Adrenal gland (tissue), 12 donors: Measurements from ENCODE around the gene TACR2. TPM values are rescaled to one million over a fixed set of nuclear protein-coding genes. Genes with fewer than 3 reads are reported as not detected.

ENCODE experiments used
- DNase-seq, 7 donors: peaks; one replicate each; pipeline ENCODE4 v3.0.0-alpha.2; 2019 to 2020
- H3K27ac ChIP-seq, 5 donors: fragments of 200-600 bp; sonication (generic) in 4 of 5; 1 replicate in 3 of 5; 2 replicates in 2 of 5; pipeline versions ENCODE4 v1.5.1 to v1.8.0; 2016 to 2020; ENCODE audit warnings: mild to moderate bottlenecking in 1 of 5
- H3K27me3 ChIP-seq: fragments of 200-600 bp; 2 replicates; pipeline ENCODE4 v1.8.0; 2021
- H3K36me3 ChIP-seq, 2 donors: fragments of 200-600 bp; replicated peaks in 1 of 2; 1 replicate in 1 of 2; 2 replicates in 1 of 2; pipeline versions ENCODE4 v1.5.1 to v1.8.0; 2018 to 2022
- H3K4me1 ChIP-seq, 2 donors: fragments of 200-600 bp; replicated peaks in 1 of 2; 1 replicate in 1 of 2; 2 replicates in 1 of 2; pipeline versions ENCODE4 v1.5.1 to v1.8.0; 2018 to 2021
- H3K4me3 ChIP-seq, 4 donors: fragments of 200-600 bp; sonication (generic) in 3 of 4; one replicate each; pipeline ENCODE4 v1.5.1; 2016 to 2018
- H3K9me3 ChIP-seq, 3 donors: fragments of 200-600 bp; sonication (generic) in 1 of 3; replicated peaks in 1 of 3; 1 replicate in 2 of 3; 2 replicates in 1 of 3; pipeline versions ENCODE4 v1.5.1 to v1.8.0; 2016 to 2021
- POLR2A ChIP-seq, 2 donors: fragments of 450-650 bp; IDR thresholded peaks; one replicate each; pipeline ENCODE4 v1.6.1; 2017; ENCODE audit warnings: antibody characterized with exemption in 2 of 2, mild to moderate bottlenecking in 2 of 2, moderate library complexity in 1 of 2
- WGBS, 4 donors: extraction: QIAGEN DNeasy Blood & Tissue Kit in 2 of 4; methylation state at CpG; one replicate each; pipeline versions ENCODE4 v1.1.5 to v1.1.7; 2013 to 2017; 5-methylcytosine and 5-hydroxymethylcytosine counted together
- intact Hi-C, 2 donors: fragments of 100-400 bp; cut with DNase I; formaldehyde crosslinking; loops; one replicate each; pipeline versions ENCODE4 v1.14.1 to v1.15.0; 2022 to 2023
- polyA plus RNA-seq, 3 donors: library from polyadenylated mRNA; stranded (reverse); fragments of 200-250 nt in 2 of 3; fragments of 350-450 nt in 1 of 3; fragmentation: Illumina TruSeq in 1 of 3; extraction: RNeasy Lipid Tissue Mini Kit (QIAGEN cat#74804) in 1 of 3; gene quantifications; one replicate each; pipeline ENCODE4 v1.2.3, GENCODE V29; 2013 to 2014
- total RNA-seq, 9 donors: library from RNA; depleted of rRNA in 4 of 9; stranded (reverse); fragments of >200 nt in 4 of 9; fragments of 120-200 nt in 1 of 9; fragmentation: NEBNext Ultra II Directional in 1 of 9; extraction: Animal tissue kit (Norgen Biotek cat#: 25700) in 1 of 9; gene quantifications; one replicate each; pipeline versions ENCODE4 v1.1.0 to v1.2.4, GENCODE V29; 2013 to 2023
- TF ChIP-seq, protein P1 (sequence below), 6 experiments: fragments of 450-650 bp in 4 of 6; fragments of 200-600 bp in 2 of 6; sonication (generic) in 1 of 6; IDR thresholded peaks; 1 replicate in 5 of 6; 2 replicates in 1 of 6; pipeline versions ENCODE4 v1.5.1 to v1.8.0; 2016 to 2021; ENCODE audit warnings: antibody characterized with exemption in 6 of 6, mild to moderate bottlenecking in 2 of 6, moderate library complexity in 1 of 6
- donor health status: healthy with polysubstance abuse.
- donor health status: Bipolar disorder and iron deficiency.
- donor health status: DM: yes; HTN: yes; CAD: no.
- donor health status: DM: no; HTN: no; CAD: no.
- donor health status: DM: no; HTN: no; CAD: no.
- donor health status: DM: yes; HTN: yes; CAD: no.

The TACR2 gene
- total and polyA plus RNA-seq, 12 donors: 0.11 to 0.55 (median 0.35) TPM; not detected in 3

DNA sequence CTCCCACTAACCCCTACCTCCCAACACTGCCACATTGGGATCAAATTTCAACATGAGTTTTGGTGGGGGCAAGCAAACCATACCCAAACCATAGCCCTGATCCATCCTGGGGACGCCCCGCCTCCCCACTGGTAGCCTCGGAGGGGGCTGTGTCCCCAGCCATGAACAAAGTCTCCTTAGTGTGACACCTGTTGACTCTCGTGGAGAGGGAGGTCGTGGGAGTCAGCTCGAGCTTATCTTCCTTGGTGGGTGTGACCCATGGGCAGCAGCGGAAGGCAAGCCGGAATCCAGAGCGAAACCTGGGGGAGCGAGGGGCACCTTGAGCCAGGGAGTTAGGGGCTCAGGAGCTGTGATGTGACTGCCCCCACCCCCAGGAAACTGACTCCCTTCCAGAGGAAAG lies 11.9 kb downstream of the TACR2 start:
- WGBS, 4 donors: 90 to 97% (median 92%) methylated on average over 6 to 10 of the region's 10 CpGs
- TF ChIP-seq, protein P1, sequence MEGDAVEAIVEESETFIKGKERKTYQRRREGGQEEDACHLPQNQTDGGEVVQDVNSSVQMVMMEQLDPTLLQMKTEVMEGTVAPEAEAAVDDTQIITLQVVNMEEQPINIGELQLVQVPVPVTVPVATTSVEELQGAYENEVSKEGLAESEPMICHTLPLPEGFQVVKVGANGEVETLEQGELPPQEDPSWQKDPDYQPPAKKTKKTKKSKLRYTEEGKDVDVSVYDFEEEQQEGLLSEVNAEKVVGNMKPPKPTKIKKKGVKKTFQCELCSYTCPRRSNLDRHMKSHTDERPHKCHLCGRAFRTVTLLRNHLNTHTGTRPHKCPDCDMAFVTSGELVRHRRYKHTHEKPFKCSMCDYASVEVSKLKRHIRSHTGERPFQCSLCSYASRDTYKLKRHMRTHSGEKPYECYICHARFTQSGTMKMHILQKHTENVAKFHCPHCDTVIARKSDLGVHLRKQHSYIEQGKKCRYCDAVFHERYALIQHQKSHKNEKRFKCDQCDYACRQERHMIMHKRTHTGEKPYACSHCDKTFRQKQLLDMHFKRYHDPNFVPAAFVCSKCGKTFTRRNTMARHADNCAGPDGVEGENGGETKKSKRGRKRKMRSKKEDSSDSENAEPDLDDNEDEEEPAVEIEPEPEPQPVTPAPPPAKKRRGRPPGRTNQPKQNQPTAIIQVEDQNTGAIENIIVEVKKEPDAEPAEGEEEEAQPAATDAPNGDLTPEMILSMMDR (IDR thresholded peaks at IDR 0.05): no peak
- no peak for TF ChIP-seq POLR2A (IDR thresholded peaks at IDR 0.05)
- intact Hi-C loops: no loop called here
- no peaks in the 10 kb centered on the region for H3K9me3 ChIP-seq
- no peaks in the 10 kb centered on the region for H3K27me3 ChIP-seq
- no peak overlapping the region for H3K4me3 ChIP-seq
- DNase-seq: no peak
- peaks cover 8 to 16% of the 10 kb centered on the region in 2 donors for H3K4me1 ChIP-seq
- H3K27ac ChIP-seq: no peak overlapping the region
- H3K36me3 ChIP-seq: peaks cover 0 to 21% of the 10 kb centered on the region in 2 donors

DNA sequence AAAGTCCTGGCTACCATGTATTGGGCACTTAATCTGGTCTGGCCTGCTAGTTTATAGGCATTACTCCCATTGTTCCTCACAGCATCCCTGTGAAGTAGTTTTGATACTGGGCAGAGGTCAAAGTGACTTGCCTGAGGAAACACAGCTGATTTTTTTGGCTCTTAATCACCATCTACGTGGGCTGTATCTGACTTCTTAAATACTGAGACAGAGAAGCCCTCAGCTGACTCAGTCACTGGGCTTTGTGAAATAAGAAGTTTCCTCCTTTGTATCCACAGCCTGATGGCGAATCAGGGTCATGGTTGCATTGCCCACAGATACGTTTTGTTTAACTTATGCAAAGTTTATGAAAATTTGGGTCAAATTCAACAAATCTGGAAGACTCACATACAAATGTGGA lies 13.2 kb downstream of the TACR2 start:
- 59 to 78% (median 73%) methylated on average over 3 of the region's 3 CpGs for WGBS, 4 donors
- H3K27me3 ChIP-seq: no peaks in the 10 kb centered on the region
- H3K4me1 ChIP-seq: peaks cover 8% of the 10 kb centered on the region in 2 donors
- intact Hi-C loops: no loop called here
- H3K9me3 ChIP-seq: no peaks in the 10 kb centered on the region
- DNase-seq: no peak
- H3K36me3 ChIP-seq: peaks cover 0 to 30% of the 10 kb centered on the region in 2 donors
- TF ChIP-seq POLR2A (IDR thresholded peaks at IDR 0.05): no peak
- no peak overlapping the region for H3K27ac ChIP-seq
- no peak overlapping the region for H3K4me3 ChIP-seq

DNA sequence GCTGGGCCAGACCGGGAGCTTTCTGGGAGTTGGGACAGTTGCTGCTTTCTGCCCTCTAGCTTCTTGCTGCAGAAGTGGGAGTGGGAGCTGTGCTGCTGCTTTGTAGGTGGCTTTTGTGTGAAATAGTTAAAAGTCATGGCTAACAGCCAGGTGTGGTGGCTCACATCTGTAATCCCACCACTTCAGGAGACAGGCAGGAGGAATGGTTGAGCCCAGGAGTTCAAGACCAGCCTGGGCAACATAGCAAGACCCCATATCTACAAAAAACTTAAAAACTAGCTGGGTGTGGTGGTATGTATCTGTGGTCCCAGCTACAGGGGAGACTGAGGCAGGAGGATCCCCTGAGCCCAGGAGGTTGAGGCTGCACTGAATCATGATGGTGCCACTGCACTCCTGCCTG lies 13.7 kb downstream of the TACR2 start:
- Histone ChIP-seq H3K27ac (no peak overlapping the region), H3K9me3 (no peaks in the 10 kb centered on the region), H3K4me1 (peaks cover 5% of the 10 kb centered on the region in 2 donors), H3K4me3 (no peak overlapping the region), H3K36me3 (peaks cover 0 to 31% of the 10 kb centered on the region in 2 donors), H3K27me3 (no peaks in the 10 kb centered on the region)
- TF ChIP-seq, protein P1 (IDR thresholded peaks at IDR 0.05): no peak
- TF ChIP-seq POLR2A (IDR thresholded peaks at IDR 0.05): no peak
- WGBS, 4 donors: 86 to 100% (median 96%) methylated on average over 1 of the region's 1 CpG
- intact Hi-C loops: no loop called here
- no peak for DNase-seq

DNA sequence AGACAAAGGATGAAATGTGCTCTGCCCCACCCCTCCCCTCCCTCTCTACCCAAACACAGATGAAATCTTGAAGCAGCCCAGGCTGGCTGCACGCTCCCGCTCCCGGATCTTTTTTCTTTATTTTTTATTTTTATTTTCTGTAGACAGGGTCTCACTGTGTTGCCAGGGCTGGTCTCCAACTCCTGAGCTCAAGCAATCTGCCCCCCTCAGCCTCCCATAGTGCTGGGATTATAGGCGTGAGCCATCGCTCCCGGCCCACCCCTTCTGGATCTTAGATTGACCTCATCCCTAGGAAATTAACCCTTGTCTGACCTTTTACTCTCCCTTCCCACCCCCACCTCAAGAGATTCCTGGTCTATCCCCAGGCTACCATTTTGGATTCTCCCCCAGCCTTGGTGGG lies 14.3 kb downstream of the TACR2 start:
- Histone ChIP-seq H3K27me3 (no peaks in the 10 kb centered on the region), H3K9me3 (no peaks in the 10 kb centered on the region), H3K27ac (no peak overlapping the region), H3K4me3 (no peak overlapping the region), H3K4me1 (no peaks in the 10 kb centered on the region), H3K36me3 (peaks cover 0 to 34% of the 10 kb centered on the region in 2 donors)
- TF ChIP-seq, protein P1 (IDR thresholded peaks at IDR 0.05): no peak
- TF ChIP-seq POLR2A (IDR thresholded peaks at IDR 0.05): no peak
- 77 to 86% (median 85%) methylated on average over 6 of the region's 6 CpGs for WGBS, 4 donors
- DNase-seq: no peak
- intact Hi-C loops: no loop called here

DNA sequence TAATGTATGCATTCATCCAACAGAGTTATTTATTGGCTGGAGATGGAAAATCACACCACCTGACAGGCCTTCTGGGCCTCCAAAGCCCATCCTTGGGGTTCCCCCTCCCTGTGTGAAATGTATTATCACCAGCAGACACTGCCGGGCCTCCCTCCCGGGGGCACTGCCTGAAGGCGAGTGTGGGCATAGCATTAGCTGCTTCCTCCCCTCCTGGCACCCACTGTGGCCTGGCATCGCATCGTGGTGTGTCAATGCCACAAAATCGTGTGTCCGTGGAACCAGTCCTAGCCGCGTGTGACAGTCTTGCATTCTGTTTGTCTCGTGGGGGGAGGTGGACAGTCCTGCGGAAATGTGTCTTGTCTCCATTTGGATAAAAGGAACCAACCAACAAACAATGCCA lies 15.3 kb downstream of the TACR2 start:
- peaks cover 0 to 41% of the 10 kb centered on the region in 2 donors for H3K36me3 ChIP-seq
- no peak overlapping the region for H3K27ac ChIP-seq
- DNase-seq: no peak
- H3K4me3 ChIP-seq: no peak overlapping the region
- 88 to 93% (median 91%) methylated on average over 8 to 11 of the region's 11 CpGs for WGBS, 4 donors
- no peaks in the 10 kb centered on the region for H3K9me3 ChIP-seq
- intact Hi-C loops: no loop called here
- no peaks in the 10 kb centered on the region for H3K27me3 ChIP-seq
- TF ChIP-seq, protein P1 (IDR thresholded peaks at IDR 0.05): no peak
- TF ChIP-seq POLR2A (IDR thresholded peaks at IDR 0.05): no peak
- H3K4me1 ChIP-seq: no peaks in the 10 kb centered on the region
